BJ (cell line): ENCODE measurements around the gene CLCN4. TPM values are rescaled to one million over a fixed set of nuclear protein-coding genes. Genes with fewer than 3 reads are reported as not detected.
A peak's percentile ranks its signal among the peaks of the same experiment; 100 is the strongest.

Experiments used
- CTCF ChIA-PET: fragments of 350-600 bp; formaldehyde crosslinking; extraction: SDS; loops from one replicate; lab custom pipeline; 2021; ENCODE audit warnings: antibody characterized with exemption, inconsistent platforms; lab: Yijun Ruan, JAX
- POLR2A ChIA-PET: fragments of 300-600 bp; sonication (Branson Sonifier 250); formaldehyde crosslinking; extraction: SDS; loops from one replicate; lab custom pipeline; 2021; ENCODE audit warnings: antibody characterized with exemption; lab: Charles Lee
- DNase-seq: peaks from one replicate; pipeline ENCODE4 v3.0.0-alpha.2; 2011; ENCODE audit warnings: low read depth
- H3K27me3 ChIP-seq: 2 replicates; pipeline ENCODE4 v1.6.0; 2011; ENCODE audit warnings: low read length; ENCODE audit not compliant: control insufficient read depth, insufficient read depth
- H3K36me3 ChIP-seq: 2 replicates; pipeline ENCODE4 v1.5.1; 2011; ENCODE audit warnings: low read length; ENCODE audit not compliant: control insufficient read depth, insufficient read depth
- H3K4me3 ChIP-seq: 2 replicates; pipeline ENCODE4 v1.5.1; 2011; ENCODE audit warnings: low read depth, mild to moderate bottlenecking, control low read depth, low read length
- CTCF ChIP-seq: IDR thresholded peaks from 2 replicates; pipeline ENCODE4 v1.5.1; 2011; ENCODE audit warnings: low read depth, mild to moderate bottlenecking, control low read depth, inconsistent platforms, low read length, moderate library complexity; ENCODE audit not compliant: insufficient read depth
- polyA plus RNA-seq: library from polyadenylated mRNA; depleted of rRNA; stranded (reverse); fragments of >200 nt; gene quantifications from 2 replicates; pipeline ENCODE4 v1.2.3, GENCODE V29; 2011

The CLCN4 gene
- polyA plus RNA-seq, 1 experiment = 0.11 TPM

DNA sequence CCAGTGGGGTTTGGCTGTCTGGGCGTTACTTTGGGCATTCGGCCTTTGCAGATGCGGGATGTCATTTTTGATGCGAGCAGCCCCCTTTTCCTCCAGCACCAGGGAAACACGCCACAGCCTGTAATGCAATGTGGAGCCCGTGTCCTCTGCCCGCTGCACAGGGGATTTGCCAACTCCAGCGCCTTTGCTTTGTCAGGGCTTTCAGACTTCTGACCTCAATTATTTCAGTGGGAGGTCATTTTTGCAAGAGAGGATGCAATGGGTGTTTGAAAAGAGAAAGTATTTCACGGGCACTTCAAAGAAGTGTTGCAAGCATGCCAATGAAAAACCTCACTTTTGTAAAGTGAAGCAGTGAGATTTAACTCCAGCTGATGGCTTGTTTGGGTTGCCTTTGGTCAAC is 11.5 kb downstream of the CLCN4 start:
- ChIA-PET CTCF (no interaction called here), POLR2A (no interaction called here)
- no peak for DNase-seq

GRCh38 chrX:10169175-10169574 is 12.4 kb downstream of the CLCN4 start:
- CTCF ChIA-PET = no interaction called here
- TF ChIP-seq CTCF = no peak
- no peak for DNase-seq
- Histone ChIP-seq H3K27me3 (no peaks in the 10 kb centered on the region; the same call in 1 of the 2 replicates), H3K36me3 (no peaks in the 10 kb centered on the region), H3K4me3 (no peak overlapping the region)
- POLR2A ChIA-PET = no interaction called here

More for the DNA sequence above, 11.5 kb downstream of the CLCN4 start:
- no peak overlapping the region for H3K4me3 ChIP-seq
- H3K27me3 ChIP-seq = no peaks in the 10 kb centered on the region; the same call in 1 of the 2 replicates
- no peaks in the 10 kb centered on the region for H3K36me3 ChIP-seq
- TF ChIP-seq CTCF = no peak

- ChIA-PET POLR2A (no interaction called here), CTCF (interaction anchor here (1.9 kb wide), 1 partner anchor 51 kb away, joined by 7 read pairs; no protein-coding TSS in a partner anchor)
- no peak overlapping the region for H3K4me3 ChIP-seq
- no peak for TF ChIP-seq CTCF
- DNase-seq = no peak
- H3K36me3 ChIP-seq = no peaks in the 10 kb centered on the region
- no peaks in the 10 kb centered on the region; the same call in 1 of the 2 replicates for H3K27me3 ChIP-seq
Observed at GRCh38 chrX:10171249-10171648, 14.5 kb downstream of the CLCN4 start.

DNA sequence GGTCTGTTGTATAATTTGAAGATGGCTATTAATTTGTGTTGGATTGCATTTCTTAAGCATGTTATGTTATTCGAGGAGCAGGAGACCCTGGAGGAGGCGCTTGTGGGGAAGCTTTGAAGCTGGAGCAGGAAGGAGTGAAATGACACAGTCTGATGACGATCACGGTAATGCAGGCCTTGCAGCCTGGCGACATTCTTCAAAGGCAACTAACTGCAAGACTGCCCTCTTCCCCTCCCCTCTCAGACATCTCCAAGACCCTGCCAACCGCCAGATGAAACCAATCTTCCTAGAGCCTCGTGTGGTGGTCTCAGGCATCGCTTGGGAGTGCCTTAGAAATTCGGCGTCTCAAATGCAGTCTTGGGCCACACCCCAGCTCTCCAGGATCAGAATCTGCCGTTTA is 16.1 kb downstream of the CLCN4 start:
- POLR2A ChIA-PET = no interaction called here
- Histone ChIP-seq H3K4me3 (no peak overlapping the region), H3K27me3 (no peaks in the 10 kb centered on the region; the same call in 1 of the 2 replicates), H3K36me3 (no peaks in the 10 kb centered on the region)
- DNase-seq = no peak
- no peak for TF ChIP-seq CTCF
- CTCF ChIA-PET = no interaction called here

GRCh38 chrX:10173331-10173900 is 16.6 kb downstream of the CLCN4 start:
- H3K27me3 ChIP-seq = no peaks in the 10 kb centered on the region; the same call in 1 of the 2 replicates
- DNase-seq = peak; percentile 30
- ChIA-PET CTCF (interaction anchor here (3.0 kb wide), 1 partner anchor 16 kb away, joined by 15 read pairs; no protein-coding TSS in a partner anchor), POLR2A (no interaction called here)
- no peak overlapping the region for H3K4me3 ChIP-seq
- no peak for TF ChIP-seq CTCF
- no peaks in the 10 kb centered on the region for H3K36me3 ChIP-seq
